Astrocyte of the spinal cord (primary cell): ENCODE data around the gene TMEM132E.

ENCODE experiments used
- DNase-seq: peaks from one replicate; pipeline ENCODE4 v3.0.0; 2011; ENCODE audit warnings: low read depth, low spot score
- H3K4me3 ChIP-seq: 2 replicates; pipeline ENCODE4 v1.5.1; 2011; ENCODE audit warnings: low read depth, mild to moderate bottlenecking, low read length, moderate library complexity
- in situ Hi-C: cut with HindIII; loops from 2 replicates; pipeline ENCODE4 v1.10.0; 2017; ENCODE audit warnings: low sequenced_read_pairs
- TF ChIP-seq, protein P1 (sequence below): IDR thresholded peaks from 2 replicates; pipeline ENCODE4 v1.5.1; 2012; ENCODE audit warnings: low read depth, mild to moderate bottlenecking, low read length, inconsistent platforms

TMEM132E gene

GRCh38 chr17:34641368-34641767 lies 62.0 kb downstream of the TMEM132E start:
- in situ Hi-C loops: no loop called here
- TF ChIP-seq, protein P1, sequence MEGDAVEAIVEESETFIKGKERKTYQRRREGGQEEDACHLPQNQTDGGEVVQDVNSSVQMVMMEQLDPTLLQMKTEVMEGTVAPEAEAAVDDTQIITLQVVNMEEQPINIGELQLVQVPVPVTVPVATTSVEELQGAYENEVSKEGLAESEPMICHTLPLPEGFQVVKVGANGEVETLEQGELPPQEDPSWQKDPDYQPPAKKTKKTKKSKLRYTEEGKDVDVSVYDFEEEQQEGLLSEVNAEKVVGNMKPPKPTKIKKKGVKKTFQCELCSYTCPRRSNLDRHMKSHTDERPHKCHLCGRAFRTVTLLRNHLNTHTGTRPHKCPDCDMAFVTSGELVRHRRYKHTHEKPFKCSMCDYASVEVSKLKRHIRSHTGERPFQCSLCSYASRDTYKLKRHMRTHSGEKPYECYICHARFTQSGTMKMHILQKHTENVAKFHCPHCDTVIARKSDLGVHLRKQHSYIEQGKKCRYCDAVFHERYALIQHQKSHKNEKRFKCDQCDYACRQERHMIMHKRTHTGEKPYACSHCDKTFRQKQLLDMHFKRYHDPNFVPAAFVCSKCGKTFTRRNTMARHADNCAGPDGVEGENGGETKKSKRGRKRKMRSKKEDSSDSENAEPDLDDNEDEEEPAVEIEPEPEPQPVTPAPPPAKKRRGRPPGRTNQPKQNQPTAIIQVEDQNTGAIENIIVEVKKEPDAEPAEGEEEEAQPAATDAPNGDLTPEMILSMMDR: no peak
- H3K4me3 ChIP-seq: no peak overlapping the region
- no peak for DNase-seq

- in situ Hi-C loops: no loop called here
- no peak overlapping the region for H3K4me3 ChIP-seq
- TF ChIP-seq, protein P1: no peak
- no peak for DNase-seq
Observed at GRCh38 chr17:34644941-34645550, 65.7 kb downstream of the TMEM132E start.

- H3K4me3 ChIP-seq: no peak overlapping the region
- DNase-seq: no peak
- TF ChIP-seq, protein P1: no peak
- in situ Hi-C loops: no loop called here
Observed at GRCh38 chr17:34645594-34645993, 66.2 kb downstream of the TMEM132E start.

DNA sequence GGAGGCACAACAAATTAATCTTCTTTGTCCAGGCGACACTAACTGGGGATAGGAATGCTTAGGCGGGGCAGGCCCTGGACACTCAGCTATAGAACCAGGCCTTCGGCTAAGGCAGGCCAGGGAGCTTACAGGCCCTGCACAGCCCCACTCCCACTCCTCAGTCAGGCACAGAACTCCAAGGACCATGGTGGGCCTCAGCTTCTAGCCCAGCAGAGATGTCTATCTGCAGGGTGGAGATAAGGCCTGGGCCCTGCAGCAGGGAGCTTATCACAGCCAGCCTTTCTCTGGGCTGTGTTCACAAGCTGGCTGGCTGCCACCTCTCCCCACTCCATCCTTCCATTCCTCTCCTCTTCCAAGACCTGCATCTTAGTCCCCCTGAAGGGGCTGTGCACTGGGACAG lies 68.1 kb downstream of the TMEM132E start:
- no peak overlapping the region for H3K4me3 ChIP-seq
- DNase-seq: no peak
- in situ Hi-C loops: no loop called here
- TF ChIP-seq, protein P1: no peak

DNA sequence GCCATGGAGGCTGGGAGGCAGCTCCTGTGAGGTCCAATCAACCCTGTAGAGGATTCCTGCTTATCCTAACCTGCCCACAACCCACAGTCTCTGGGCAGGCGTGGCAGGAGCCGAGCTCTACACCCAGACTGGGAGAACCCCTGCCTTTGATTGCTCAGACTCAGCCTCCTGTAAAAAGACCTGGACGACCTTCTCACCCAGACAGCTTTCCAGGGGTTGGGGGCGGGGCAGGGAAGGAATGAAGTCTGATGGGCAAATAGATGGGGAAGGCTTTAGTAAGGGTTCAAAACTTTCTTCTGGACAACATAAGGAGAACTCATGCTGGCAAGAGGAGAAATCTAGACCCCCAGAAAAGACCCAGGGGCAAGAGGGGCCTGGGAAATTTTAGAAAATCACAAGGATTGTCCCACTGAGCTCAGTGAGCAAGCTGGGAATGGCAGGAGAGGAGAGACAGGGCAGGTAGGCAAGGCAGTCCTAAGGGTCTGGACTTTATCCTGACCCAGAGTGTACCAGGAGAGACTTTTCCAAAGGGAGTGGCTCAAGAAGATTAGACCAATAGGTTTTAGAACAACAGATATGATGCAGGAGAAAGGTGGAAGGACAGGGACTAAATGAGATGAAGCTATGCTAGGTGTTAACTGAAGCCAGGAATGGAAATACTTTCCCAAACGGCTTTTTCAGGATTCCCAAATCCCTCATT lies 70.8 kb downstream of the TMEM132E start:
- no peak for DNase-seq
- no peak overlapping the region for H3K4me3 ChIP-seq
- TF ChIP-seq, protein P1: no peak
- in situ Hi-C loops: no loop called here

- H3K4me3 ChIP-seq: no peak overlapping the region
- in situ Hi-C loops: no loop called here
- no peak for DNase-seq
- TF ChIP-seq, protein P1: no peak
Observed at GRCh38 chr17:34651402-34651811, 72.0 kb downstream of the TMEM132E start.
